Neural cell (in vitro differentiated cells): Measurements from ENCODE around the gene CES2. TPM values are rescaled to one million over a fixed set of nuclear protein-coding genes. Genes with fewer than 3 reads are reported as not detected.
"Not testable (repeated sequence)": the region's sequence is repeated elsewhere in the genome, so short reads cannot be mapped to it uniquely, and the experiment has no call there.

Experiments
- H2AFZ ChIP-seq: fragments of 200-600, 300-800 bp; sonication (generic), shearing (Covaris generic); 2 replicates; pipeline ENCODE4 v1.6.0; 2014; ENCODE audit warnings: low read depth, mild to moderate bottlenecking, antibody characterized with exemption, low read length, moderate library complexity
- H3F3A ChIP-seq: fragments of 200-600 bp; shearing (Covaris generic); 2 replicates; pipeline ENCODE4 v1.6.1; 2016; ENCODE audit warnings: mild to moderate bottlenecking, moderate library complexity, mixed read lengths, antibody characterized with exemption, low read length; ENCODE audit not compliant: insufficient read depth, poor library complexity, severe bottlenecking
- H3K27ac ChIP-seq: fragments of 200-600, 300-800 bp; sonication (generic), shearing (Covaris generic); 2 replicates; pipeline ENCODE4 v1.5.1; 2014; ENCODE audit warnings: mild to moderate bottlenecking, low read length, moderate library complexity
- H3K27me3 ChIP-seq: fragments of 300-800, 200-600 bp; sonication (generic), shearing (Covaris generic); 2 replicates; pipeline ENCODE4 v1.6.0; 2014; ENCODE audit warnings: mild to moderate bottlenecking, low read depth, low read length, moderate library complexity; ENCODE audit not compliant: insufficient read depth
- H3K36me3 ChIP-seq: fragments of 300-800, 200-600 bp; sonication (generic), shearing (Covaris generic); 2 replicates; pipeline ENCODE4 v1.5.1; 2014; ENCODE audit warnings: mild to moderate bottlenecking, antibody characterized with exemption, low read length, moderate library complexity; ENCODE audit not compliant: insufficient read depth
- H3K4me2 ChIP-seq: fragments of 300-800, 200-600 bp; sonication (generic), shearing (Covaris generic); 2 replicates; pipeline ENCODE4 v1.6.0; 2014; ENCODE audit warnings: mild to moderate bottlenecking, low read length
- H3K4me3 ChIP-seq: fragments of 300-800, 200-600 bp; sonication (generic), shearing (Covaris generic); 2 replicates; pipeline ENCODE4 v1.5.1; 2014; ENCODE audit warnings: mild to moderate bottlenecking, low read length, moderate library complexity
- H3K79me2 ChIP-seq: fragments of 200-600 bp; shearing (Covaris generic); replicated peaks from 2 replicates; pipeline ENCODE4 v1.6.0; 2014; ENCODE audit warnings: mild to moderate bottlenecking, low read length, moderate library complexity; ENCODE audit not compliant: insufficient read depth
- H3K9ac ChIP-seq: fragments of 300-800, 200-600 bp; sonication (generic), shearing (Covaris generic); 2 replicates; pipeline ENCODE4 v1.6.1; 2016; ENCODE audit warnings: mild to moderate bottlenecking, low read length, mixed read lengths
- H3K9me2 ChIP-seq: fragments of 200-600 bp; shearing (Covaris generic); 2 replicates; pipeline ENCODE4 v1.6.1; 2016; ENCODE audit warnings: mild to moderate bottlenecking, low read length, mixed read lengths; ENCODE audit not compliant: insufficient read depth
- H3K9me3 ChIP-seq: fragments of 200-600, 300-800 bp; sonication (generic), shearing (Covaris generic); 2 replicates; pipeline ENCODE4 v1.6.1; 2016; ENCODE audit warnings: mild to moderate bottlenecking, mixed run types, low read length, moderate library complexity, mixed read lengths
- H4K20me1 ChIP-seq: fragments of 200-600 bp; shearing (Covaris generic); 2 replicates; pipeline ENCODE4 v1.6.1; 2016; ENCODE audit warnings: mild to moderate bottlenecking, mixed run types; ENCODE audit not compliant: insufficient read depth
- CTCF ChIP-seq: fragments of 450-650 bp; IDR thresholded peaks from 2 replicates; pipeline ENCODE4 v1.5.1; 2014; ENCODE audit warnings: antibody characterized with exemption, mild to moderate bottlenecking, moderate library complexity; ENCODE audit not compliant: poor library complexity, severe bottlenecking
- EP300 ChIP-seq: fragments of 450-650 bp; conservative IDR thresholded peaks from 2 replicates; pipeline ENCODE4 v1.6.1; 2014; ENCODE audit warnings: antibody characterized with exemption, mild to moderate bottlenecking, moderate library complexity; ENCODE audit not compliant: poor library complexity, severe bottlenecking
- MXI1 ChIP-seq: fragments of 450-650 bp; conservative IDR thresholded peaks from 2 replicates; pipeline ENCODE4 v1.6.1; 2014; ENCODE audit warnings: antibody characterized with exemption, mild to moderate bottlenecking; ENCODE audit not compliant: poor library complexity, severe bottlenecking
- POLR2AphosphoS5 ChIP-seq: IDR thresholded peaks from 2 replicates; pipeline ENCODE4 v1.6.1; 2012
- RAD21 ChIP-seq: fragments of 450-650 bp; conservative IDR thresholded peaks from 2 replicates; pipeline ENCODE4 v1.6.1; 2014; ENCODE audit warnings: antibody characterized with exemption, mild to moderate bottlenecking, moderate library complexity
- SMC3 ChIP-seq: fragments of 450-650 bp; conservative IDR thresholded peaks from 2 replicates; pipeline ENCODE4 v1.6.1; 2014; ENCODE audit warnings: antibody characterized with exemption, mild to moderate bottlenecking, moderate library complexity; ENCODE audit not compliant: poor library complexity
- TAF1 ChIP-seq: IDR thresholded peaks from 2 replicates; pipeline ENCODE4 v1.6.1; 2012; ENCODE audit warnings: low read depth
- polyA plus RNA-seq: library from polyadenylated mRNA; depleted of rRNA; stranded (reverse); fragments of >200 nt; gene quantifications from 2 replicates; pipeline ENCODE4 v1.2.3, GENCODE V29; 2014

CES2 gene
- polyA plus RNA-seq, 1 donor from 2014 or later: 22.9 TPM

GRCh38 chr16:66986559-66986958, 51.2 kb downstream of the CES2 start:
- Histone ChIP-seq H3K27ac (no peak overlapping the region), H3K9me2 (no peaks in the 10 kb centered on the region), H2AFZ (no peak overlapping the region), H4K20me1 (no peaks in the 10 kb centered on the region), H3K4me2 (no peak overlapping the region), H3F3A (no peaks in the 10 kb centered on the region), H3K4me3 (no peak overlapping the region), H3K36me3 (no peaks in the 10 kb centered on the region), H3K9ac (no peak overlapping the region), H3K79me2 (no peaks in the 10 kb centered on the region), H3K27me3 (no peaks in the 10 kb centered on the region), H3K9me3 (no peaks in the 10 kb centered on the region)
- no peak for TF ChIP-seq TAF1

- no peak within 1 kb of the TSS for H3K9ac ChIP-seq
- no peaks in the 10 kb centered on the region for H3K9me3 ChIP-seq
- H3F3A ChIP-seq: no peaks in the 10 kb centered on the region
- TF ChIP-seq MXI1: no peak
- no peak for TF ChIP-seq RAD21
- TF ChIP-seq EP300: no peak
- H2AFZ ChIP-seq: no peak within 1 kb of the TSS
- H3K79me2 ChIP-seq: no peaks in the 10 kb centered on the region
- H3K4me3 ChIP-seq: no peak within 1 kb of the TSS
- no peaks in the 10 kb centered on the region for H3K36me3 ChIP-seq
- H3K4me2 ChIP-seq: no peak within 1 kb of the TSS
- H3K27me3 ChIP-seq: no peaks in the 10 kb centered on the region
- no peaks in the 10 kb centered on the region for H4K20me1 ChIP-seq
- no peak within 1 kb of the TSS for H3K27ac ChIP-seq
- no peaks in the 10 kb centered on the region for H3K9me2 ChIP-seq
These were observed 53.0 kb downstream of the CES2 start, which contains the start of gene CES4A for GRCh38 chr16:66988197-66988788. TSS of gene CES4A (plus strand) at chr16:66988589. CDS start at chr16:66988773, 184 bp downstream.

- Histone ChIP-seq H3K9ac (no peak overlapping the region), H4K20me1 (no peaks in the 10 kb centered on the region), H3K79me2 (no peaks in the 10 kb centered on the region), H3K4me3 (no peak overlapping the region), H3K27me3 (no peaks in the 10 kb centered on the region), H3F3A (no peaks in the 10 kb centered on the region), H3K9me3 (no peaks in the 10 kb centered on the region), H3K27ac (no peak overlapping the region), H2AFZ (no peak overlapping the region), H3K4me2 (no peak overlapping the region), H3K36me3 (no peaks in the 10 kb centered on the region), H3K9me2 (no peaks in the 10 kb centered on the region)
- TF ChIP-seq RAD21 (no peak), SMC3 (no peak), MXI1 (no peak), POLR2AphosphoS5 (no peak), CTCF (no peak)
These were observed 56.3 kb downstream of the CES2 start for GRCh38 chr16:66991545-66992077.

GRCh38 chr16:66993558-66993957, 58.2 kb downstream of the CES2 start:
- not testable (repeated sequence) for H3K27me3 ChIP-seq, H3K9me3 ChIP-seq, H3K9ac ChIP-seq, H3K79me2 ChIP-seq, H3K4me2 ChIP-seq, H3F3A ChIP-seq, H3K9me2 ChIP-seq, H4K20me1 ChIP-seq, H3K4me3 ChIP-seq, H2AFZ ChIP-seq, H3K27ac ChIP-seq, H3K36me3 ChIP-seq

Other genes starting within 250 kb of the CES2 start
- gene CMTM4, start 238.8 kb upstream of the CES2 start, polyA plus RNA-seq: 26.1 and 27.2 TPM in 2 replicates
- 237 and 249 TPM in 2 replicates for gene DYNC1LI2, start 183.9 kb upstream of the CES2 start, polyA plus RNA-seq
- gene TERB1, start 133.9 kb upstream of the CES2 start, polyA plus RNA-seq: 0.38 TPM in 1 of 2 replicates, not detected in the other
- 209 and 227 TPM in 2 replicates for gene NAE1, start 104.5 kb upstream of the CES2 start, polyA plus RNA-seq
- not detected in 2 replicates for gene CA7, start 91.1 kb upstream of the CES2 start, polyA plus RNA-seq
- gene PDP2, start 55.0 kb upstream of the CES2 start, polyA plus RNA-seq: 3.0 and 4.2 TPM in 2 replicates
- not detected in 2 replicates for gene CDH16, start 16.6 kb upstream of the CES2 start, polyA plus RNA-seq
- gene RRAD, start 10.0 kb upstream of the CES2 start, polyA plus RNA-seq: 1.0 TPM in 2 replicates
- gene CIAO2B, start 1.1 kb upstream of the CES2 start, polyA plus RNA-seq: 323 and 339 TPM in 2 replicates
- 1.8 and 3.7 TPM in 2 replicates for gene CES3, start 25.8 kb downstream of the CES2 start, polyA plus RNA-seq
- 47.0 and 51.2 TPM in 2 replicates for gene CES4A, start 53.1 kb downstream of the CES2 start, polyA plus RNA-seq
- gene CBFB, start 93.6 kb downstream of the CES2 start, polyA plus RNA-seq: 31.1 and 32.6 TPM in 2 replicates
- gene PHAF1, start 174.4 kb downstream of the CES2 start, polyA plus RNA-seq: 9.8 and 25.9 TPM in 2 replicates
- not detected in 2 replicates for gene B3GNT9, start 215.5 kb downstream of the CES2 start, polyA plus RNA-seq
- 0.96 TPM in 1 of 2 replicates, not detected in the other for gene TRADD, start 224.4 kb downstream of the CES2 start, polyA plus RNA-seq
- gene FBXL8, start 224.4 kb downstream of the CES2 start, polyA plus RNA-seq: 1.2 and 2.8 TPM in 2 replicates
- 12.7 and 27.9 TPM in 2 replicates for gene HSF4, start 229.2 kb downstream of the CES2 start, polyA plus RNA-seq
- gene NOL3, start 235.0 kb downstream of the CES2 start, polyA plus RNA-seq: 8.4 and 17.0 TPM in 2 replicates
- gene MATCAP1, start 248.4 kb downstream of the CES2 start, polyA plus RNA-seq: 323 and 356 TPM in 2 replicates